ENCODE measurements around the gene ZNF493.

ZNF493 gene

DNA sequence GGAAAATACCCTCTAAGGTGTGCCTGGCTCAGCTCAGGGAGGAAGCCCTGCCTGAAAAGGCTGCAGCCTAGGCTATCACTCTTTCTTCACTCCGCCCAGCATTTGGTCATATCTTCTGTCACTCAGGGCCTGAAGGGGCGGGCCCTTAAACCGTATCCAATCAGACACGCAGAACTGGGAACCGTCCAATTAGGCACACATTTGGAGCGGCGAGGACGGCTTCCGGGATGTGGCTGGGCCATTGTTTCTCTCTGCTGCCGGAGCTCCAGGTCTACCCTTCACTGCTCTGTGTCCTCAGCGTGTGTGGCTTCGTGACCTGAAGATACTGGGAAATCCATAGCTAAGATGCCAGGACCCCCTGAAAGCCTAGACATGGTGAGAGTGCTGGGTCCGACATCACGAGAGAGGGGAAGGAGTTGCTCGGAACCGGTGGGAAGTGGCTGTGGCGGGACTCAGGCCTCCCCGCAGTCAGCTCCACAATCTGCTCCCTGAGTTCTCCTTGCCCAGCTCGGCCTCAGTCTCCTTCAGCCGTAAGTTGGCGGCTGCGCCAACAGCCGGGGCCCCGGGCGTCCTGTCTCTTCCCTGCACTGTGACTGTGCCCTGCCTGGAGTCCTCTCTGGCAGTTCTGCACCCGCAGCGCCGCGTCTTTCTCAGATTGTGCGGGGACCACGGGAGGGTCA lies at the start of gene ZNF493:
Gene ZNF493, plus strand, starts transcription at position 241 of the 680 bp plus-strand sequence. Its CDS starts 105 bp downstream, at position 346.
- DNase-seq (ENCODE audit: low read depth in 1 of 2, low spot score in 1 of 2): peak; percentile 75 to 79

DNA sequence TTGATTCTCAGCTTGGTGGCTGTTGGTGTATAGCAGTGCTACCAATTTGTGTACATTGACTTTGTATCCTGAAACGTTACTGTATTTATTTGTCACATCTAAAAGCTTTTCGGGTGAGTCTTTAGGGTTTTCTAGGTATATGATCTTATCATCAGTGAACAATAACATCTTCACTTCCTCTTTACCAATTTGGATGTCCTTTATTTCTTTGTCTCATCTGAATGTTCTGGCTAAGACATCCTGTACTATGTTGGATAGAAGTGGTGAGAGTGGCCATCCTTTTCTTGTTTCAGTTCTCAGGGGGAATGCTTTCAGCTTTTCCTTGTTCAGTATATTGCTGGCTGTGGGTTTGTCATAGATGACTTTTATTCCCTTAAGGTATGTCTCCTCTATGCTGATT lies 44.1 kb upstream of the ZNF493 start:
- no peak for DNase-seq (ENCODE audit: low read depth in 1 of 2, low spot score in 1 of 2)

DNA sequence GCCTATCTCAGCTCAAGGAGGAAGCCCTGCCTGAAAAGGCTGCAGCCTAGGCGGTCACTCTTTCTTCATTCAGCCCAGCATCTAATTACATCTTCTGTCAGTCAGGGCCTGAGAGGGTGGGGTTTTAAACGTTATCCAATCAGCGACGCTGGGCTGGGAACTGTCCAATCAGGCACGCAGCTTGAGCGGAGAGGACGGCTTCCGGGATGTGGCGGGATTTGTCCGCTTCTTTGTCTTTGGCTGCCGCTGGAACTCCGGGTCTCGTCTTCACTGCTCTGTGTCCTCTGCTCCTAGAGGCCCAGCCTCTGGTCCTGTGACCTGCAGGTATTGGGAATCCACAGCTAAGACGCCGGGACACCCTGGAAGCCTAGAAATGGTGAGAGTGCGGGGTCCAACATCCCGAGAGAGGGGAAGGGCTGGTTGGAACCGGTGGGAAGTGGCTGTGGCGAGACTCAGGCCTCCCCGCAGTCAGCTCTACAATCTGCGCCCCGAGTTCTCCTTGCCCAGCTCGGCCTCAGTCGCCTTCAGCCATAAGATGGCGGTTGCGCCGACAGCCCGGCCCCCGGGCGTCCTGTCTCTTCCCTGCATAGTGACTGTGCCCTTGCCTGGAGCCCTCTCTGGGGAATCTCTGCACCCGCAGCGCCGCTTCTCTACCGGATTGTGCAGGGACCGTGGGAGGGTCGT lies 38.0 kb upstream of the ZNF493 start, which contains the start of gene ZNF738:
Gene ZNF738, plus strand, starts transcription at position 233 of the 684 bp plus-strand sequence. Its CDS starts 141 bp downstream, at position 374.
- peak; percentile 61 to 63 for DNase-seq (ENCODE audit: low read depth in 1 of 2, low spot score in 1 of 2)

DNA sequence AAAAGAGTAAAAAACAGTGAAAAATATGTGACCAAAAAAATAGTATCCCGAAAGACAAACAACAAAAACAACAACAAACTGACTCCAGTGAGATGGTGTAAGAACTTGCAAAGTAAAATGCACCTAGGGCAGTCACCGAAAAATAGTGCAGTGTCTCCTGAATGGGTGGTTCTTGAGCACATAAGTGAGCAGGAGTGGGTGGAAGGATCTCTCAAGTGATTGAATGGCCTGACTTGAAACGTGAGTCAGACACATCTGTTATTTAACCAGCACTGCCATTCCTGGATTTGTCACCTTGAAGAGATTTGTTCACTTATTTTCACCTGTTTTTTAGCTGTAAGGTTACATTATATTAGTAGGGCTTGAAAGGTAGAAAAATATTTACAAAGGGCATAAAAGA lies 34.6 kb upstream of the ZNF493 start:
- no peak for DNase-seq (ENCODE audit: low read depth in 1 of 2, low spot score in 1 of 2)

DNA sequence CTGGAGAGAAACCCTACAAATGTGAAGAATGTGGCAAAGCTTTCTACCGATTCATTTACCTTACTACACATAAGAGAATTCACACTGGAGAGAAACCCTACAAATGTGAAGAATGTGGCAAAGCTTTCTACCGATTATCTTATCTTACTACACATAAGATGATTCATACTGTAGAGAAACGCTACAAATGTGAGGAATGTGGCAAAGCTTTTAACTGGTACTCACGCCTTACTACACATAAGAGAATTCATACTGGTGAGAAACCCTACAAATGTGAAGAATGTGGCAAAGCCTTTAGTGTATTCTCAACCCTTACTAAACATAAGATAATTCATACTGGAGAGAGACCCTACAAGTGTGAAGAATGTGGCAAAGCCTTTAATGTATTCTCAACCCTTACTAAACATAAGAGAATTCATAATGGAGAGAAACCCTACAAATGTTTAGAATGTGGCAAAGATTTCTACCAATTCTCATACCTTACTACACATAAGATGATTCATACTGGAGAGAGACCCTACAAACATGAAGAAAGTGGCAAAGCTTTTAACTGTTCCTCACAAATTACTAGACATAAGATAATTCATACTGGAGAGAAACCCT lies 12.9 kb upstream of the ZNF493 start:
- no peak for DNase-seq (ENCODE audit: low read depth in 1 of 2, low spot score in 1 of 2)

DNA sequence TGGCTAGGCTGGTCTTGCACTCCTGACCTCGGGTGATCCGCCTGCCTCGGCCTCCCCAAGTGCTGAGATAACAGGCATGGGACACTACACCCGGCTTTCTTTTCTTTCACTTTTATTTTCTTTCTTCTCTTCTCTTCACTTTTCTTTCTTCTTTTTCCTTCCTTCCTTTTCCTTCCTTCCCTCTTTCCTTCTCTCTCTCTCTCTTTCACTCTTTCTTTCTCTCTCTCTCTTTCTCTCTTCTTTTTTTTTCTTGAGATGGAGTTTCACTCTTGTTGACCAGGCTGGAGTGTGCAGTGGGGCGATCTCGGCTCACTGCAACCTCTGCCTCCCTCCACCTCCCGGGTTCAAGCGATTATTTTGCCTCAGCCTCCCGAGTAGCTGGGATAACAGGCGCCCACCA lies 812 bp upstream of the ZNF493 start:
- DNase-seq (ENCODE audit: low read depth in 1 of 2, low spot score in 1 of 2): no peak

DNA sequence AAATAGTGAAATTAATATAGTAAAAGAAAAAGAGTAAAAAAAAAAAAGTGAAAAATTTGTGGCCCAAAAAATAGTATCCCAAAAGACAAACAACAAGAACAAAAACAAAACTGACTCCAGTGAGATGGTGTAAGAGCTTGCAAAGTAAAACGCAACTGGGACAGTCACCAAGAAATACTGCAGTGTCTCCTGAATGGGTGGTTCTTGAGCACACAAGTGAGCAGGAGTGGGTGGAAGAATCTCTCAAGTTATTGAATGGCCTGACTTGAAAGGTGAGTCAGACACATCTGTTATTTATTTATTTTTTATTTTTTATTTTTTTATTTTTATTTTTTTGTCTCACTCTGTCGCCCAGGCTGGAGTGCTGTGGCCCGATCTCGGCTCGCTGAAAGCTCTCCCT lies 1.9 kb downstream of the ZNF493 start:
- DNase-seq (ENCODE audit: low read depth in 1 of 2, low spot score in 1 of 2): no peak

DNA sequence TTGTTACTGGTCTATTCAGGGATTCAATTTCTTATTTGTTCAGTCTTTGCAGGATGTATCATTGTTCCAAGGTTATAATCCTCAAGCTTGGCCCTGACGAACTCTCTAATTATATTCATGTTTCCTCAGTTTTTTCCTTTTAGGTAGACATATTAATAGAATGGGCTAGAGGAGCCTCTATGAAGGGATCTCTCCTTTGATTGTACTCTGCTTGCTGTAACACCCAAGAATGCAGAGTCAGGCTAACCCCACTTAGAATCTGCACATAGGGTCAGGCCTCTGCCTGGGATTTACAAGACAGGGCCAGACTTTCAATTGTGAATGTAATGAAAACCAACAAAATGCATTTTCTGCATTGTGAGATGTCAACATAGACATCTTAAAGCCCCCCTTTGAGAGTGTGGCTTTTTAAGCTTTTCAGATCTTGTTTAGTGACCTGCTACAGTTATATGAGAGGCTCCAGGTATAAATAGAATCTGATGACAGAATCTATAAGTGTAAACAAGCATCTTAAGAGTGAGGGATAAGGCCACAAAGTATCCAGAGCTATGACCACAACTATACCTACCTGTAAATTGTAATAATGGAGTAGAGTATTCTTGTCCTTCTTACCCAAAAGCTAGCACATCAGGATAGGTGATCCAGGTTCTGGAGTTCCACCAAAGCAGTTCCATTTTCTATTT lies 5.5 kb downstream of the ZNF493 start:
- no peak for DNase-seq (ENCODE audit: low read depth in 1 of 2, low spot score in 1 of 2)

DNA sequence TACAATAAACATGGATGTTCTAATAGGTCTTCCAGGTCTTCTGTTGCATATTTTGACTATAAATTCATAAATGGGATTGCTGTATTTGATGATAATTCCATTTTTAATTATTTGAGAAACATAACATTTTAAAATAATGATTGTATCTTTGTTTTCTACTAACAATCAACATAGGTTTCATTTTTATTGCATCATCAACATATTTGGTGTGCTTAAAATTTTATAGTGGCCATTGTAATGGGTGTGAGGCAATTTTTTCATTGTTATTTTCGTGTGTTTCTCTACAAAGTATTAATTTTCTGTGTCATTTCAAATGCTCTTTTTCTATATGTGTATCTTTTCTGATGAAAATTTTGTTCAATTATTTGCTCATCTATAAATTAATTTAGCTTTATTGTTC lies 13.2 kb downstream of the ZNF493 start:
- DNase-seq (ENCODE audit: low read depth in 1 of 2, low spot score in 1 of 2): no peak

DNA sequence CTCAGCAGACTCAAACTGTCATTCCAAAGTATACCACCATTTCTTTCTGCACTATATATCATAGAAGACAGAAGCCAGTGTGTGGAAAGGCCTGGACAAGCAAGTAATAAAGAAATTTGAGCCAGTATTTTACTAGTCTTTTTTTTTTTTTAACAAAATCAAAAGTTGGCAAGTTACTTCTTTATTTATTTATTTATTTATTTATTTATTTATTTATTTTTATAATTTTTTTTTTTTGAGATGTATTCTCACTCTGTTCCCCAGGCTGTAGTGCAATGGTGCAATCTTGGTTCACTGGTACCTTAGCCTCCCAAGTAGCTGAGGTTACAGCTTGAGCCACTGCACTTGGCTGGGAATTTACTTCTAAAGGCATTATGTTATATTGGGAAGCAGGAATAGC lies 25.3 kb downstream of the ZNF493 start:
- DNase-seq (ENCODE audit: low read depth in 1 of 2, low spot score in 1 of 2): no peak

DNA sequence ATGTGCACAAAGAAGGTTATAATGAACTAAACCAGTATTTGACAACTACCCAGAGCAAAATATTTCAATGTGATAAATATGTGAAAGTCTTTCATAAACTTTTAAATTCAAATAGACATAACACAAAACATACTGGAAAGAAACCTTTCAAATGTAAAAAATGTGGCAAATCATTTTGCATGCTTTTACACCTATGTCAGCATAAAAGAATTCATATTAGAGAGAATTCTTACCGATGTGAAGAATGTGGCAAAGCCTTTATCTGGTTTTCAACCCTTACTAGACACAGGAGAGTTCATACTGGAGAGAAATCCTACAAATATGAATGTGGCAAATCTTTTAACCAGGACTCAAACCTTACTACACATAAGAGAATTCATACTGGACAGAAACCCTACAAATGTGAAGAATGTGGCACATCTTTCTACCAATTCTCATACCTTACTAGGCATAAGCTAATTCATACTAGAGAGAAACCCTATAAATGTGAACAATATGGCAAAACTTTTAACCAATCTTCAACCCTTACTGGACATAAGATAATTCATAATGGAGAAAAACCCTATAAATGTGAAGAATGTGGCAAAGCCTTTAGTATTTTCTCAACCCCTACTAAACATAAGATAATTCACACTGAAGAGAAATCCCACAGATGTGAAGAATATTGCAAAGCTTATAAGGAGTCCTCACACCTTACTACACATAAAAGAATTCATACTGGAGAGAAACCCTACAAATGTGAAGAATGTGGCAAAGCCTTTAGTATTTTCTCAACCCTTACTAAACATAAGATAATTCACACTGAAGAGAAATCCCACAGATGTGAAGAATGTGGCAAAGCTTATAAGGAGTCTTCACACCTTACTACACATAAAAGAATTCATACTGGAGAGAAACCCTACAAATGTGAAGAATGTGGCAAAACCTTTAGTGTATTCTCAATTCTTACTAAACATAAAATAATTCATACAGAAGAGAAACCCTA lies 26.4 kb downstream of the ZNF493 start:
- no peak for DNase-seq (ENCODE audit: low read depth in 1 of 2, low spot score in 1 of 2)

DNA sequence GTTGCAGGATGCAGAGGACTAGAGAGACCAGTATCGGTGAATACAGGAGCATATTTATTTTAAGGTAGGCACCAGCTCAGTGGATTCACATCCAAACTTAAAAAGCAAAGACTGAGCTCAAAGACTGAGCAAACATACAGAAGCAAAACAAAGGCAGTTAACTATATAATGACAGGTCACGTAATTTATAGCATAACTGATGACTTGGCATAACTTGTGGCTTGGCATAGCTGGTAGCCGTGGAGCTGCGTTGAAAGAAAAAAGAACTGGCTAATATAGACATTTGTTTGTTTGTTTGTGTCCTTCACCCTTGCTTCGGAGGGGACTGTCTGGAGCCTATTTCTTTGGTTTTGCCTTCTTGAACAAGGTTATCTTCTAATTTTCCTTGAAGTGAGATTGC lies 33.7 kb downstream of the ZNF493 start:
- DNase-seq (ENCODE audit: low read depth in 1 of 2, low spot score in 1 of 2): no peak

DNA sequence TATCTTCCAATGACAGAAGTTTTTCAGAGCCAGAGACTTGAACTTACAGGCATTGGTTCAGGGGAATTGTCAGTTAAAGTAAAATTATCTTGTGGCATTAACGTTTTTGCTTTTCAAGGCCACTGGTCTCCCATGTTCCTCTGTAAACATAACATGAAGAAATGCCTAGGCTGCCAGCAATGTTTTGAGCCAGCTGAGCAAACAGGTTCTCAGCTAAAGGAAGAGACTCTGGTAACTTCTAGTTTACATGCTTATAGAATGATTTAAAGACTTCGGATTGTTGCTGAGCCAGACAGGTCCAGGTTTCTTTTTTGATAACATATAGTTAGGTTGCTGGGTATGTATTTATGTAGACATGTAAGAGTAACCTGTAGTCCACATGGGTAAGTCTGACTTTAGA lies 35.7 kb downstream of the ZNF493 start:
- DNase-seq (ENCODE audit: low read depth in 1 of 2, low spot score in 1 of 2): no peak

DNA sequence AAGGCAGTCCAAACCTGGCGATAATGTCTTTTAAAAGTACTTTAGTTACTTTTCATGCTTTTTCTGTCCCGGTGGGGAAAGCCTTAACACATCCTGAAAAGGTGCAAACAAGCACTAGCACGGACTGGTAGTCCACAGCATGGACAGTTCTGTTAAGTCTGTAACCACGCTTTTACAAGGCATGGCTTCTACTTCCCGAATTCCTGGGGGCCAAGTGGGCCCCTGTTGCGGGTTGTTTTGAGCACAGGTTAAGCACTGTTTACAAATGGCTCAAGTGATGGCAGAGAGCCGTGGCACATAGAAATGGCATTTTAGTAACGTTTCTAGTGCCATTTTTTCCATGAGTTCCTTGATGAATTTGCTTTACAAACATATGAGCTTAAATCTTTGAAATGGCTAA lies 37.6 kb downstream of the ZNF493 start:
- DNase-seq (ENCODE audit: low read depth in 1 of 2, low spot score in 1 of 2): no peak

DNA sequence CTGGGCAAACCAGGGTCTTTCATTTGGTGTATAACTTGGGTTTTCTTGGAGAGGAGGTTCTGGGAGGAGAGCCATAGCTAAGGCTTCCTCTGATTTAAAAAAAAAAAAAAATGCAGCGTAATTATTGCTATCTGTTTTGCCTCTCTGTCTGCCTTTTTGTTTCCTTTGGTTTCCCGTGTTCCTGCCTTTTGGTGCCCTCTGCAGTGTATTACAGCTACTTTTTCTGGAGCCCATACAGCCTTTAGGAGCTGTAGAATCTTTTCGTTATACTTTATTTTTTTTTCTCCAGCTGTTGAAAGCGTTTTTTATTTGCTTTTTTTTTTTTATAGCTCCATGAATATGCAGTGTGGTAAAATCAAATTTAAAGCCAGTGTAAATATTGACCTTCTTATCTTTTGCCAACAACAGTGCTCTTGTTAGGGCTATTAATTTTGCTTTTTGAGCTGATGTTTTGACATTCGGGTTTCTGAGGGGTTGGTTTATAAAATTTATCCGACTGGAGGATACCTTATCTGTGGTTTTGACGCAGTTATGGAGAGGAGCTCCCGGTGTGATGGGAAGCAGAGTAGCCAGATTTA lies 38.1 kb downstream of the ZNF493 start:
- DNase-seq (ENCODE audit: low read depth in 1 of 2, low spot score in 1 of 2): no peak

DNA sequence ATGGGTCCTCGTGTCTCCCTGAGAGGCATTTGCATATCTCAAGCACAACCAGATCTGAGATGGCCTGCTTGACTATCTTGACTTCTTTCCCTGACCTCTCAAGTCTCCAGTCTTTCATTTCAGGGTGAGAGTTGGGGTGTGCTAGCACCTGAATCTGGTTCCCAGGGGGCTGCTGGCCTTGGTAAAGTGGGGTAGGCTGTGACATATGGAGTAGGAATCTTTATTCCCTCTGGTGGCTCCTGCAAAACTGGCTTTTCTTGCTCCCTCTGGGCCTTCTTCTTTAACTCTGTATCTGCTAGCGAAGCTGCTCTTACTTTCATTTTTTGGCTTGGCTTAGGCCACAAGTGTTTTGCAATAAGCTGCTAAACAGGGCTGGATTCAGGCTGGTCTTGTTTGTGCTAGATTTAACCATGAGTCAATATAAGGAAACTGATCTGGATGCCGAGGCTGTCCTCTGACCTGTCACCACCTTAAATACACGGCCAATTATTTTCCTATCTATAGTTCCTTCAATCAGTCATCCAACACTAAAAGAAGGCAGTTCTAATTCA lies 42.3 kb downstream of the ZNF493 start:
- DNase-seq (ENCODE audit: low read depth in 1 of 2, low spot score in 1 of 2): no peak

DNA sequence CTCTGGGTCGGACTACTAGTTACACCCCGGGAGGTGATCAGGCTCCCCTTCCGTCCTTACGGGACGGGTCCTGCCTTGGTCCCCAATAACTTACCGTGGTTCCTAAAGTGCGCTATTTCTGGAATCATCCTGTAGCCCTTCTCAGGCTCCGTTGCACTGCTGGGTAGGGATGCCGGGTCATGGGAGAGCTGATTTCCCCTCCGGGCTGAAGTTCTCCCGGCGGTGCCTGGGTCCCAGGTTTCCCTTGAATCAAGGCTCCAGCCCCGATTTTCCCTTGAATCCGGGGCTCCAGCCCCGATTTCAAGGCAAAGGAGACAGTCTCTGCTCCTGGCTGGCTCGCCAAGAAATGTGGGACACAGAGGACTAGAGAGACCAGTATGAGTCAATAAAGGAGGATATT lies 43.4 kb downstream of the ZNF493 start:
- DNase-seq (ENCODE audit: low read depth in 1 of 2, low spot score in 1 of 2): no peak

DNA sequence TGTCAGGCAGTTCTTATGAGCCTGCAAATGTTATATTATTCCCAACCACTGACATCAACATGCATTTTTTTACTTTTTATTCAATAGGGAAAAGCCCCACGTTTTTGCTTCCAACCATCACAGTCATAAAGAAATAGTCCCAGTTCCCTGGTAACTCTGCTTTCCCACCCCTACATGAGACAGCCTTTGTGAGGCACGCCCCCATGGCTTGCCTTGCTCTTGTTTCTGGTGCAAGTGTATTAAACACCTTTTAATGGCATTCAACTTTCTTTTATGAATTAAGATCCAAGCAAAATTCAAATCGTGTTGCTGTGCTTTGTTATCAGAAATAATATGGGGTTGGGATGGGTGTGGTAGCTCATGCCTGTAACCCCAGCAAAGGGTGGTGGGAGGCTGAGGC lies 54.3 kb downstream of the ZNF493 start:
- DNase-seq (ENCODE audit: low read depth in 1 of 2, low spot score in 1 of 2): no peak

DNA sequence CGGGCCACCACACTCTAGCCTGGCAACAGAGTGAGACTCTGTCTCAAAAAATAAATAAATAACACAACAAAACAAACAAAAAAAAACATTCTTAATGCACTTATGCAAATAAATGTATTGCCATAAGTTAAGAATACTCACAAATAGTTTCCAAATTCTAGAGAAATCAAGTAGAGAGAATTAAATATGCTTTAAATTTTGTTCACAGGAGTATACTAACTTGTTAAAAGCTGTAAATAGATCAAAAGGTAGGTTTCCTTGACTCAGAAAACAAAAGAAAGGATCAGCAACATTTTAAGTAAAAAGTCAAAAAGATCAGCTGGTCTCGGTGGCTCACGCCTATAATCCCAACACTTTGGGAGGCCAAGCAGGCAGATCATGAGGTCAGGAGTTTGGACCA lies 58.0 kb downstream of the ZNF493 start:
- no peak for DNase-seq (ENCODE audit: low read depth in 1 of 2, low spot score in 1 of 2)

DNA sequence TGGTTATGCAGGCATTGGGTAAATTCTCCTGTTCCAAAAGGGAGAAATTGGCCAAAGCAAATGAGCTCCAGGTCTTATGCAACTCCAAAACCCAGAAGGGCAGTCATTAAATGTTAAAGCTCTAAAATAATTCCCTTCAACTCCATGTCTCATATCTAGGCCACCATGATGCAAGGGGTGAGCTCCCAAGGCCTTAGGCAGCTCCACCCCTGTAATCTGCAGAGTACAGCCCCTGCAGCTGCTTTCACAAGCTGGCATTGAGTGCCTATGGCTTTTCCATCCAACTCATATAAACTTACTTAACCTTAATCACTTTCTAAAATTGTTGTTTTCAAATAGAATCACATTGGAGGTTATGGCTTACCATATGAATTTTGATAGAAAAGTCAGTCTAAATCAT lies 63.8 kb downstream of the ZNF493 start:
- no peak for DNase-seq (ENCODE audit: low read depth in 1 of 2, low spot score in 1 of 2)

Measured in stimulated activated CD4-positive, alpha-beta T cell treated with anti-CD3 and anti-CD28 coated beads, Interleukin-15, amount 100 ng/mL, for 1 hour (primary cell).